ENCODE measurements around the gene CELF4.

CELF4 gene

DNA sequence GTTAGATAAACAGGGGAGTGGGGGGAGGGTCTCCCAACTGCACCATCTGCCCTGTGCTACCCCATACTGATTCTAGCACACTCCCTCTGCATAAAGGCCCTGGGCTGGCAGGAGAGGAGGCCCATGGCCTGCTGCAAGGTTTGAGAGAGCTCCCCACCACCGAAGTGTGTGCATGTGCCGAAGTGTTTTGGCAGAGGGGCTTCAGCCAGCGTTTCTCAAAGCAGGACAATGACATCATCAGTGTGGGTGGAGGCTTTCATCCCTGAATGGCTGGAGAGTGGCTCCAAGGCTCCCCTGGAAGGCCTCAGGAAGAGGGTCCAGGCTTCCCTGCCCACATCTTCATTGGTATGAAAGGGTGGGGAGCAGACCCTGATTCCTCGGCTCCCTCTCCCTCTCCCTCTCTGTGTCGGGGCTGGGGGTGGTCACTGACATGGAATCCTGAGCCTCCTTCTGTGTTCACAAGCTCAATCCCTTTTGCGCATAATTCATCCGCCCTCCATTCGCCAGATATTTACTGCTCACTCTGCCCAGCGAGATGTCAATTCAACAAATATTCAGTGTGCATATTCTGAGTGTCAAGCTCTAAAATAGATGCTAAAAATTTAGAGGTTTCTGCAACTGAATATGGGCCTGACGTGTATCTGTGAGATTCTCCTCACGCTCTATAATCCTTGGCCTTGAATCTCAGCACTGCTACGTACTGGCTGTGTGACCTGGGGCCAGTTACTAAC is 122.1 kb downstream of the CELF4 start:
- H3K4me2 ChIP-seq (ENCODE audit: low read depth, low read length, poor library complexity, severe bottlenecking), result no peak overlapping the region
- H2AFZ ChIP-seq (ENCODE audit: low read depth, low read length, severe bottlenecking), result no peak overlapping the region
- TF ChIP-seq EZH2phosphoT487 (conservative IDR thresholded peaks at IDR 0.05; ENCODE audit: low read length) (no peak), CTCF (IDR thresholded peaks at IDR 0.05; ENCODE audit: insufficient read depth, low read length, poor library complexity, severe bottlenecking) (no peak)
- no peak overlapping the region for H3K27ac ChIP-seq (ENCODE audit: low read depth, low read length)
- H3K9me3 ChIP-seq (ENCODE audit: insufficient read depth, low read length), result no peaks in the 10 kb centered on the region
- no peak overlapping the region for H3K4me3 ChIP-seq (ENCODE audit: insufficient read depth, low read length, poor library complexity, severe bottlenecking)
- H3K36me3 ChIP-seq (ENCODE audit: low read length), result no peaks in the 10 kb centered on the region
- H3K9ac ChIP-seq (ENCODE audit: low read length), result no peak overlapping the region
- H3K27me3 ChIP-seq (ENCODE audit: low read length), result no peaks in the 10 kb centered on the region
- no peaks in the 10 kb centered on the region for H3K9me2 ChIP-seq (replicated peaks; ENCODE audit: insufficient read depth, low read length)
- no peaks in the 10 kb centered on the region for H3F3A ChIP-seq (ENCODE audit: insufficient read depth)
- H3K79me2 ChIP-seq (ENCODE audit: insufficient read depth, low read length), result no peaks in the 10 kb centered on the region
- H4K20me1 ChIP-seq (ENCODE audit: low read depth, low read length), result no peaks in the 10 kb centered on the region

DNA sequence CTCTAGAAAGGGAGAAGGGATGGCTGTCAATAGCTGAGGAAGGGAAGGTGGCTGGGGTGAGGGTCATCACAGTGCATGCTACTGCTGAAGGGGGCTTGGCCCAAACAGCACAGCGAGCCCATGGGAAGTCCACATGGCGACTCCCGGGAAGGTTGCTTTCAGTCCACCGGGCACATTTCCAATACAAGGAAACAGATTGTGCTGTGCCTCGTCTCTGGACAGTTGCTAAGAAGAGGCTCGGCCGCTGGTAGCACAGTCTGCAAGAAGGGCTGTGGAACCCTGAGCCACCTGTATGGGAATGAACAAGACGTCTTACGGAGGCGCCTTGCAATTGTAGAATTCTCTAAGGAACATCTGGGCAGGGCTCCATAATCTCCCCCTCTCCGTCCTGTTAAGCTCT is 123.1 kb downstream of the CELF4 start:
- H3K9me3 ChIP-seq (ENCODE audit: insufficient read depth, low read length), result no peaks in the 10 kb centered on the region
- no peaks in the 10 kb centered on the region for H4K20me1 ChIP-seq (ENCODE audit: low read depth, low read length)
- no peaks in the 10 kb centered on the region for H3F3A ChIP-seq (ENCODE audit: insufficient read depth)
- no peaks in the 10 kb centered on the region for H3K79me2 ChIP-seq (ENCODE audit: insufficient read depth, low read length)
- H3K36me3 ChIP-seq (ENCODE audit: low read length), result no peaks in the 10 kb centered on the region
- no peaks in the 10 kb centered on the region for H3K9me2 ChIP-seq (replicated peaks; ENCODE audit: insufficient read depth, low read length)
- no peak overlapping the region for H3K27ac ChIP-seq (ENCODE audit: low read depth, low read length)
- H3K9ac ChIP-seq (ENCODE audit: low read length), result no peak overlapping the region
- no peak overlapping the region for H3K4me3 ChIP-seq (ENCODE audit: insufficient read depth, low read length, poor library complexity, severe bottlenecking)
- H2AFZ ChIP-seq (ENCODE audit: low read depth, low read length, severe bottlenecking), result no peak overlapping the region
- no peak overlapping the region for H3K4me2 ChIP-seq (ENCODE audit: low read depth, low read length, poor library complexity, severe bottlenecking)
- no peaks in the 10 kb centered on the region for H3K27me3 ChIP-seq (ENCODE audit: low read length)
- TF ChIP-seq CTCF (IDR thresholded peaks at IDR 0.05; ENCODE audit: insufficient read depth, low read length, poor library complexity, severe bottlenecking), result no peak
- TF ChIP-seq EZH2phosphoT487 (conservative IDR thresholded peaks at IDR 0.05; ENCODE audit: low read length), result no peak

DNA sequence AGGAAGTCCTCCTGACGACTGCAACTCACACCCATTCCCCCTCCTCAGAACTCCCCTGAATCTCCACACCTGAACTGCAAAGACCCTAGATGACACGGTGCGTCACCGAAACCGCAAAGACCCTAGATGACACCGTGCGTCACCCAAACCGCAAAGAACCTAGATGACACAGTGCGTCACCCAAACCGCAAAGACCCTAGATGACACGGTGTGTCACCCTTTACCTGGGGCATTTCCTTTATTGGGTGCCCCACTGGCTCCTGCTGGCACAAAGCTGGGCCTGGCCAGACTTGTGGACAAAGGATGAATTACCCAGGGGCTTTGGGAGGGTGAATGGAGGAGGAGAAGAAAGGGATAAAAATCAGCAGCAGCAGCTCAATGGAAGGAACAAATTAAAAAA is 123.8 kb downstream of the CELF4 start:
- H3K4me3 ChIP-seq (ENCODE audit: insufficient read depth, low read length, poor library complexity, severe bottlenecking), result no peak overlapping the region
- no peaks in the 10 kb centered on the region for H4K20me1 ChIP-seq (ENCODE audit: low read depth, low read length)
- H3K79me2 ChIP-seq (ENCODE audit: insufficient read depth, low read length), result no peaks in the 10 kb centered on the region
- no peaks in the 10 kb centered on the region for H3K27me3 ChIP-seq (ENCODE audit: low read length)
- no peaks in the 10 kb centered on the region for H3K9me3 ChIP-seq (ENCODE audit: insufficient read depth, low read length)
- no peak overlapping the region for H3K9ac ChIP-seq (ENCODE audit: low read length)
- no peaks in the 10 kb centered on the region for H3K36me3 ChIP-seq (ENCODE audit: low read length)
- H3F3A ChIP-seq (ENCODE audit: insufficient read depth), result no peaks in the 10 kb centered on the region
- no peak overlapping the region for H3K27ac ChIP-seq (ENCODE audit: low read depth, low read length)
- H3K9me2 ChIP-seq (replicated peaks; ENCODE audit: insufficient read depth, low read length), result no peaks in the 10 kb centered on the region
- no peak overlapping the region for H2AFZ ChIP-seq (ENCODE audit: low read depth, low read length, severe bottlenecking)
- no peak for TF ChIP-seq CTCF (IDR thresholded peaks at IDR 0.05; ENCODE audit: insufficient read depth, low read length, poor library complexity, severe bottlenecking)
- no peak for TF ChIP-seq EZH2phosphoT487 (conservative IDR thresholded peaks at IDR 0.05; ENCODE audit: low read length)
- no peak overlapping the region for H3K4me2 ChIP-seq (ENCODE audit: low read depth, low read length, poor library complexity, severe bottlenecking)
